COLO668 (cell line): ENCODE data around the gene TSHZ3.

Experiments used
- DNase-seq: peaks from one replicate; lab custom pipeline; 2025; ENCODE audit not compliant: unreplicated experiment; lab: John Stamatoyannopoulos, UW

The TSHZ3 gene

GRCh38 chr19:31233295-31233800, 115.9 kb downstream of the TSHZ3 start:
- DNase-seq: no peak

- no peak for DNase-seq
These were observed 116.4 kb downstream of the TSHZ3 start for GRCh38 chr19:31232871-31233270.

DNA sequence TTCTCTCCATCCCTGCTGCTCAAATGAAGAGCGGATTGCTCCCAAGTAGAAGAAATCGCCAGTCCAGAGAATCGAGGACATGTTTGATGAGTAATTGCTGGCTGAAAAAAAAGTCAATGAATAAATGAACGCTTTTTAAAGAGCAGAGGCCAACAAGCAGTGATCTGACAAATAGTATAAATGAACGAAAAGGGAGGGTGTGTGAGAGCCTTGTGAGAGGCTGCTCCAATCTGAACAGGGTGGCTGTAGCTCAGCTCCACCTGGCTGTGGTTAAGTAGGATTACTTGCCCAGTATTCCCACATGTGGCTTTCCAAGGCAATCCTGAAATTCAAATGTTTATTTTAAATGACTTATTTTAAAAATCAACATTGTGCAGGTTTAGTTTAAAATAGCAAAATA, 117.1 kb downstream of the TSHZ3 start:
- no peak for DNase-seq

- no peak for DNase-seq
These were observed 118.0 kb downstream of the TSHZ3 start for GRCh38 chr19:31231237-31231636.

DNA sequence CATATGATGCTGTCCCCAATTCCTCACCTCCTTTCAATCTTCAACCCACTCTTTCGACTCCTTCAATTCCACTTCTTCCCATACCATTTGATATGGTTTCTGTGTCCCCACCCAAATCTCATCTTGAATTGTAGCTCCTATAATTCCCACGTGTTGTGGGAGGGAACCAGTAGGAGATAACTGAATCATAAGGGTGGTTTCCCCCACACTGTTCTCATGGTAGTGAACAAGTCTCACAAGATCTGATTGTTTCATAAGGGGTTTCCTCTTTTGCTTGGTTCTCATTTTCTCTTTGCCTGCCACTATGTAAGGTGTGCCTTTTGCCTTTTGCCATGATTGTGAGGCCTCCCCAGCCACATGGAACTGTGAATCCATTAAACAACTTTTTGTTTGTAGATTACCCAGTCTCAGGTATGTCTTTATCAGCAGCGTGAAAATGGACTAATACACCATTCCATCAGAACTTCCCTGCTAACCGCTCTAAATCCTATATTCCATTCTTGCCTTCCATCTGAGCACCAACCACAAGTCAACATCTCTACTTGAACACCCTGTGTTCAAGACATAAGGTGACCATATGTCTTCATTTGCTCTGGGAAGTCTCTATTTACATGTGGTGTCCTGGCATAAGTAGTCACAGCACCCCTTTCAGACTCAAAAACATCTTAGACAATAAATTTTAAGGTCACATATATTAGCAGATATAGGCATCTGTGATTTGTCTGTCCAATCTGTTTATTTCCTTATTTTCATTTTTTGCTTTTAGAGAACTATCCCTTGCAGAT, 122.9 kb downstream of the TSHZ3 start:
- no peak for DNase-seq
